GM18508 (cell line): ENCODE data around the gene NBEAL2.
"Not testable (repeated sequence)": the region's sequence is repeated elsewhere in the genome, so short reads cannot be mapped to it uniquely, and the experiment has no call there.

ENCODE experiments used
- ATAC-seq: cut with Tn5 transposase; IDR thresholded peaks from one replicate; pipeline ENCODE4 v1.9.1; 2021; ENCODE audit warnings: moderate number of reproducible peaks; ENCODE audit not compliant: insufficient read depth, unreplicated experiment

NBEAL2 gene

DNA sequence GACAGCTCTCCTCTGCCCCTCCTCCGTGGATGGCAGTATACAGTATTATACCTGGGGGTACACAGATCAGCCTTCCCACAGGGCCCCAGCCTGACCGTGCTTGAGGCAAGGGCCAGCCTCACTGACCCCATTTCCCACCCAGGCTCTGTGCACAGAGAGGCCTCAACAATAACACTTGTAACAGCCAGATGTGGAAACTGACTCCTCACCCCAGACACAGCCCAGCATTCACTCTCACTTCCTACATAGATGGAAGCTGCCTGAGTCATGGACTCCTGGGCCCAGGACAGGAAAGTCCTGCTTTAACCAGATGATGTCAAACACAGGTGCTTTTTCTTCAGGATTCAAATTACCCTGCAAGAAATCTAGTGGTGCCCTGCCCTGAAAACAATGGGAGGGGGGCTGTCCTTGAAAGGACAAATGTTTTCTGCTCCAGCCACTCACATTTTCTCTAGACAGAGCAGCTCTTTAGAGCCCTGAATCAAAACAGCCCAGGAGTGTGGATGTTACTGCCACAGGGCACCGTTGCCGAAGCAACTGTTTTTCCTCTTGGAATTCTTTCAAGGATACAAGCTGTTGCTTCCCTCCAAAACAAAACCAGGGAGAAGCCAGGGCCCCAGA, 19.3 kb upstream of the NBEAL2 start:
- no peak for ATAC-seq

DNA sequence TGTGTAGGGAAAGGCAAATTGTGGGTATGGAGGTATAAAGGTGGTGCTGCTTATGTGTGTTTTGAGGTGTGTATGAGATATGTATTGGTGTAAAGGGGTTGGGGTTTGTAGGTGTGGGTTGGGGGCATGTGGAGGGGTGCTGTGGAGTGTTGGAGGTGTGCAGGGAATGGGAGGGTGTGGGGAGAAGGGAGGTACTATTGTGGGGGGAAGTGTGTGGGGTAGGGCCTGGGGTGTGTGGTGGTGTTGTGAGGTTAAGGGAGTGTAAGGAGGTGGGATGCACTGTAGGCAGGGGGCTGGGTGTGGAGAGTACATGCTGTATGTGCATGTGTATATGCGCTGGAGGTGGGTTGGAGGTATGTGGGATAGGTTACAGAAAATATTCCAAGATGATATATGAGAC, 18.6 kb upstream of the NBEAL2 start:
- ATAC-seq = no peak

DNA sequence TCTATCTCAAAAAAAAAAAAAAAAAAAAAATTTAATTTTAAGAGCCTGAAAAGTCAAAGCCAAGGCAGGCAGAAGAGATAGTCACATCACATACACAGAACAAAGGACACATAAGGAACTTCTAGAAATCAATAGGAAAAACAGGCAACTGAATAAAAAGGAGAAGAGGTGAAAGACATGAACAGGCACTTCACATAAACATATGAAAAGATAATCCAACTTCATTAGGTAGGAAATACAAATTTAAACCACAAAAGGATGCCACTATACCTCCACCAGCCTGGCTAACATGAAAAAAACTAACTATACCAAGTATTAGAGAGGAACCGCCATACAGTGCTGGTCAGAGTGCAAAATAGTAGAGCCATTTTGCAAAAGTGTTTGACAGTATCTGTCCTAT, 17.0 kb upstream of the NBEAL2 start:
- no peak for ATAC-seq

DNA sequence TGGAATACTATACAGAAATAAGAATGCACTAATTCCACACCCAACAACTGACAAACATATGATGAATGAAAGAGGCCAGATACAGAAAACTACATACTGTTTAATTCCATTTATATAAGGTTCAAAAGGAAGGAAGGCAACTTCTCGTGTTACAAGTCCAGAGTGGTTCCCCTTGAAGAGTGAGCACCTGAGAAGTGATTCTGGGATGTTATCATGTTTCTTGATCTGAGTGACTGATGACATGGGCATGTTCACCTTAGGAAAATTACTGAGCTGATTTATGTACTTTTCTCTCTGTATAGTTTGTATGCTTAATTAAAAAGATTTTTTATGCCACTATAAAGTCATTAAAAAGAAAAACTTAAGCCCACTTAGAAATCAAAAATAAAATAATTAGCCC, 16.5 kb upstream of the NBEAL2 start:
- ATAC-seq = no peak

DNA sequence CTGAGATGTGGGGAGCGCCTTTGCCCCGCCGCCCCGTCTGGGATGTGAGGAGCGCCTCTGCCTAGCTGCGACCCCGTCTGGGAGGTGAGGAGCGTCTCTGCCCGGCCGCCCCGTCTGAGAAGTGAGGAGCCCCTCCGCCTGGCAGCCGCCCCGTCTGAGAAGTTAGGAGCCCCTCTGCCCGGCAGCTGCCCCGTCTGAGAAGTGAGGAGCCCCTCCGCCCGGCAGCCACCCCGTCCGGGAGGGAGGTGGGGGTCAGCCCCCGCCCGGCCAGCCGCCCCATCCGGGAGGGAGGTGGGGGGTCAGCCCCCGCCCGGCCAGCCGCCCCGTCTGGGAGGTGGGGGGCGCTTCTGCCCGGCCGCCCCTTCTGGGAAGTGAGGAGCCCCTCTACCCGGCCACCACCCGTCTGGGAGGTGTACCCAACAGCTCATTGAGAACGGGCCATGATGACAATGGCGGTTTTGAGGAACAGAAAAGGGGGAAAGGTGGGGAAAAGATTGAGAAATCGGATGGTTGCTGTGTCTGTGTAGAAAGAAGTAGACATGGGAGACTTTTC, 15.4 kb upstream of the NBEAL2 start:
- not testable (repeated sequence) for ATAC-seq

DNA sequence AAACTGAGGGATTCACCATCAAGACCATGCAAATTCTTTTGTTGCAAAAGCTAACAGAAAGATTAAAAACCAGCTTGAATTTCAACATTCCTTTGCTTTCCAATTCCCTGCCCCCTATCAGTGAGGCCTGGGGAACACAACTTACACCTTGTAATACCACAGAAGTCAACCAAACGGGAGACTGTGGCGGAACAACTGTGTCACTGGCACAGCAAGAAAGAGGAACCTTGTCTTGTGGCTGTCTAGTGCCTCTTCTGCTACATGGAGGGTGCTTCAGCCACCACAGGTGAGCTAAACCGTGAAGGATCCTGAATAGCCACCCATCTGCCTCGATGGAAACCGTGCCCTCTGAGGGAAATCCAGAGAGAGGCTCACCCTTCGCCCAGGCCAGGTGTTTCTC, 14.3 kb upstream of the NBEAL2 start:
- ATAC-seq = no peak

DNA sequence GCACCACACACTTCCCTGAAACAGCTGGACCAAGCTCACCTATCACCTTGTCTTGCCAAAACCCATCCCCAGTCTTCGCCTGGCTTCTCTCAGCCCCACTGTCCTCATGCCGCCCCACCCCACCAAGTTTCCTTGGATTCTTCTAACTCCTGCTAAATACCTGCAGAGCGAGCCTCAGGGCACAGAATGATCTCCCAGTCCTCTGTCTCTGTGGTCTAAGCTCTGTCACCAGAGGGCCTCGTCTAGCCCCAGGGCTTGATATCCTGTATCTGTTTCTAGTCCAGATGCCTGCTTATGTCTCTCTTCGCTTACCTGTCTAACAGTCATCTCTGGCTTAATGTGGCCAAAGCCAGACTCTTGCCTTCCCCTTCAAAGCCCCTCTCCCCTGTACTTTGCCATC, 12.7 kb upstream of the NBEAL2 start:
- no peak for ATAC-seq

DNA sequence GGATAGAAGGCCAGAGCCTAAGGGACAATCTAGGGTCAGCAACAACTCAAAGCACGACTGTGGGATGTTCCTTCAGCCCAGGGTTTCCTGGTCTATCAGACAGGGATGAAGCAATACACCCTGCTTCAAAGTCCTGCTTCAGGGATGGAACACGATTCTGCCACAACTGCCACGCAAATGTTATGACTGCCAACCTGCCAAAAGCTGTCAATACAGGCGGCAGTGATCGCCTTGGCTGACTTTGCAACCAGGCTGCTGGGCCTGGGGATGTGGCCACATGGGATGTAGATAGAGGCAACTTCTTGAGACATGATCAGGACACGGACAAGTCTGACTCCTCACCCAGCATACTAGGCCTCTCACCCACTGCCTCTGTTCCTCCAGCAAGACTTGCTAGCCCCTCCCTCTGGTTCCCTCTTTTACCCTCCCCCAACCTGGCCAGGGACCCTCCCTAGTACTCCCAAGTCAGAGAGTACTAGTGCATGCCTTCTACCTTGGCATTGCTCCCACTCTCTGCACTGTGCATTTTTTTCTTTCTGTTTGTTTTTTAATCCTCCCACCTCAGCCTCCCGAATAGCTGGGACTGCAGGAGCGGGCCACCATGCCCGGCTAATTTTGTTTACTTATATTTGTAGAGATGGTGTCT, 10.6 kb upstream of the NBEAL2 start:
- no peak for ATAC-seq

DNA sequence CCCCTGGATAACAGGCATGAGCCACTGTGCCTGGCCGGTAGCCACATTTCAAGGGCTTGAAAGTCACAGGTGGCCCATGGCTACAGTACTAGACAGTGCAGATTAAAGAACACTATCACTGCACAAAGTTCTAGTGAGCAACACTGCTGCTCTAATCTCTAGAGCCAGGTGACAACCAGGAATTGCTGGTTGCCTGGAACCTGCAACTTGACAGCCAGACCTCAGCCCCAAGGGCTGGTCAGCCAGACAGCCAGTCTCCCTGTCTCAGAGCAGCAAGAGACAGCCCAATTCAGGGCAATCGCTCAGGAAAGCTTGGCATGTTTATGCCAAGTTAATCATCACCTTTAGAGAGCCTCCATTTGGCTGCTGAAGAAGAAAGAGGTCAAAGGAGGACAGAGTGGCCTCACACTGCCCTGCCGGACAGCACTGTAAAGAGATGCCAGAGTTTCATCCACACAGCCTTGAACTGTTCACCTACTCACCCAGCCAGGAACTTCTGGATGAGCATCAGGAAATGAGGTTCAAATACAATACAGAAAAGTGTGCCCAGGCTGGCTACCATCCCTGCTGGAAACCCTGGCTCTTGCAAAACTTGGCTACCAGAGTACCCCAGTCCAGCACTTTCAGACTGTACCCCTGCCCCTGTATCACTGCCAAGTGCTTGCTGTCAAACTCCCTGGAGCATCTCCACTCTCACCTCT, 8.9 kb upstream of the NBEAL2 start:
- ATAC-seq = no peak

DNA sequence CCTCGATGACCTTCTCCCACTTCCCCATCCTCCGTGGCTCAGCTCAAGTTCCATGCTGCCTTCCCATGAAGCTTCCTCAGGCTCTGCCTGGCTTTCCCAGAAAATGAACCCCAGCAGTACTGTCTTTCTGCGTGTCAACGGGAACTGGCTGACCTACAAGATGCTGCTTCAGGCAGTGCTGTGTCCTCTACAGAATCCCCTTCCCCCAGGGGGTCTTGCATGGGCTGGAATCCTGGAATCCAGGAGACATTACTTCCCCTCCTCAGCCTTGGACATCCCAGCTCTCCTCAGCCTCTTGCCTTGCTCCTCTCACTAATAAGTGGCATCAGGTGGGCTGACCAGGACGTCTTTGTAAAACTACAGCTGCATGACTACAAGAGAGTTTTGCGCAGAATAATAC, 8.3 kb upstream of the NBEAL2 start:
- no peak for ATAC-seq

DNA sequence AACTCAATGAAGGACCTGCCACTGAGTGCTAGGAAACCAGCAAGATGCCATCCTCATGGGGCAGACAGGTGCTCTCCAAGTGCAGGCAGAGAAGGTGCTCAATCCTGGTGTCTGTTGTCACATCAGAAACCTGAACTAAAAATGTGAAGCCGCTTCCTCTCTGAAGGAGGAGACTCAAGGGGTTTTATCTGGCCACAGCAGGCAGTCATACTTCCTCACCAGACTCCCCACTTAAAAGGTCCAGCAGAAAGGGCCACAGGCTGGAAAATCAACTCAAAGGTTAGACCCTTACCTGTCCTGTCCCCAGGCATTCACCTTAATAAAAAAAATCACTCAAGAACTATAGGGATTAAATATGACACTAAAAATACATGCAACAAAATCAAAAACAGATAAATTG, 7.7 kb upstream of the NBEAL2 start:
- ATAC-seq = no peak

DNA sequence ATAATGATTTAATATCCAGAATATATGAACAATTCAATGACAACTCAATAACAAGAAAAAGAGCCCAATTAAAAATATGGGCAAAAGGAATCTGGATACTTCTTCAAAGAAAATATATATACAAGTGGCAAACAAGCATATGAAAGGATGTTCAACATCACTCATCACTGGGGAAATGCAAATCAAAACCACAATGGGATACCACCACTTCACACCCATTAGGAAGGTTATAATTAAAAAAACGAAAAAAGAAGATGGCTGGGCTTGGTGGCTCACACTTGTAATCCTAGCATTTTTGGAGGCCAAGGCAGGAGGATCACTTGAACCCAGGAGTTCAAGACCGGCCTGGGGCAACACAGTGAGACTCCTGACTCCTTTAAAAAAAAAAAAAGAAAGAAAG, 7.1 kb upstream of the NBEAL2 start:
- no peak for ATAC-seq

DNA sequence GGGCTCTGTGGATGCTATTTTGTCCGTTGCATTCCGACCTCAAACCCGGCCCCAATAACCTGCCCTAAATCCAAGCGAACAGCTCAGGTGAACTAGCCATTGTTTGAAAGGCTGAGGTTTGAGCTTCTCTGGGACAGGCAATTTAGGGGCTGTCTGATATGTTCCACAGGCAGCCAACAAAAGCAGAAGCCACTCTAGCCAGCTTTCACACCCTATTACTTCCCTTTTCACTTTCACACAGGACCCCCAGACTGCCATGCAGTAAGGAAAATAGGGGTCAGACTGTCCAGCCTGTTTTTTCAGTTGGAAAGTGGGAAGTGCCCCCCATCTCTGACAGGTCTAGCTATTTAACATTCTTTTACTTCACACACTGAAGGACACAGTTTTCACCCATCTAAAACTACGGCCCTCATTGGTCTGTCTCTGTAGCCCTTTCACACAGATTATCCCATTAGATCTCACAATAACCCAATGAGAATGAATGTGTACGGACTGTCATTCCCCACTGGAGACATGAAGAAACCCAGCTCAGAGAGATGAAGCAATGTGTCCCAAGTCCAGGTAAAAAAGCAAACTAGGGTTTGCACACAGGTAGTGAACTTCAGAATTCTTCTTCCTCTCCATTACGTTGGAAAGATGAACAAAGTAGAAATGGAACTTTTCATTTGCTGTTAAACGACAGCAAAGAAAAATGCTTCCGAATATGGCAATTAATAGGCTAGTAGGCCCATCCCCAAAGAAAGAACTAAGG, 4.9 kb upstream of the NBEAL2 start:
- ATAC-seq = no peak

DNA sequence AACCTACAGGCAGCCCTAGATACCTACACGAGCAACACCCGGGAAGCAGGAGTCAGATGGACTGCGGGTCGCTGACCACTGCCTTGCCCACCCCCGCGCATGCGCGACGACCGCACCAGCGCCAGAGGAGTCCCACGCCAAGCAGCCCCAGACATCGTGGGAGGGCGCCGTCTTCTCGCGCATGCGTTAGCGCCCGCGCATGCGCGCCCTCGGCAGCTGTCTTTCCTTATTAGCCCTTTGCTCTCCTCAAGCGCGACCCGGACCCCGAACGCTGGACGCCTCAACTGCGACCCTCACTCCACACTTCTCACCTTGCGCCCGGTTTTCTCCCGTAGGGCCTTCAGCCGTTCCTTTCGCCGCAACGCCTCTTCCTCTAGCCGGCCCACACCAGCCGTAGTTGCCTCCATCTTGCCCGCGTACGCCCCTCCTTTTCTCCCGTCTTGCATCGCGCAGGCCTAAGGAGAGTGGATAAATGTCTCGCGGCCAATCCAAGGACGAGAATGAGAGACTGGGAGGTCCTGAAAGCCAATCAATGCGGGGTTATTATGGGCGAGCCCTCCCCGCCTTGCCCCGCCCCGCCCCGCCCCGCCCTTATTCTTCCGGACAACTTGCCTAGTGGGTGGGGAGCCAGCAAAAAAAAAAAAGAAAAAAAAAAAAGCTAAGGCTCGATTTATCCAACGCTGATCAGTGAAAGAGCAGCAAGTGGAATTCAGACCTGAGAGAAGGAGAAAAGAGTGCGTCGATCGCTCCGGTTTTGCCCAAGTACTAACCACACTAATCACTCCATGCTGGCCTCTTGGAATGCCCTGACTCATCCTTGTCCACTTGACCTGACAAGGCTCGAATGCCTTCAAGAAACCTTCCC, 2.9 kb upstream of the NBEAL2 start, which contains the start of gene CCDC12:
Gene CCDC12 (minus strand): TSS at position 420 of the 865 bp plus-strand sequence. CDS start 13 bp downstream, at position 407.
- peak; percentile 47 for ATAC-seq

DNA sequence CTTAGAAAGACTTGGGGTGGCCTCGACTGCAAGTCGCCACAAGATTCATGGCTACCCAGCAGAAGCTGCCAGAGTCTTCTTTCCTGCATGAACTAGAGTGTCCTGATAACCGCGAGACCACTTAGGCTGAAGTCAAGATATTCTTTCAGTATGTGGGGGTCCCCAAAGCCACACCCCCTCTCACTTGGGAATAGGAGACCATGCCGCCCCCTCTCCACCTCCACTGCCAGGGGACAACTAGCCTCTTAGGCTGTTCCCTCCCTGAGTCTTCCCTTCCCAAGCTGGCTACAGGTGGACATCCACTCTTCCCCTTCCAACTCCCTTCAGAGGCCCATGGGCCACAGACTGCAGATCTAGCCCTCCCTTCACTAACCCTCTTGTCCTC, 1.7 kb upstream of the NBEAL2 start:
- ATAC-seq = no peak

DNA sequence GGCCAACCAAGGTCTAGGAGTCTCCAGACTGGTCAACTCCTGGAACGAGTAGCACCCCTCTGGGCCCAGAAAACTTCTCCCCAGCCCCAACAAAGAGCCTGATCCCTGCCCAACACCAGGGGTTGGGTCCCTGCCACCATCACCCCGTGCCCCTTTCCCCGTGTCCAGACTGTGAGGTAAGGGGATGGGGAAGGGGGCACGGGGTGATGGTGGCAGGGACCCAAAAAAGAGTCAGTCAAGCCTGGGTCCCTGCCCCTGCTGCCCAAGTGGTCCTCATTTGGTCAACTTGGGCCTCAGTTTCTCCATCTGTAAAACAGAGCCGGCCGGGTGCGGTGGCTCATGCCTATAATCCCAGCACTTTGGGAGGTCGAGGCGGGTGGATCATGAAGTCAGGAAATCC, 1.1 kb upstream of the NBEAL2 start:
- no peak for ATAC-seq

DNA sequence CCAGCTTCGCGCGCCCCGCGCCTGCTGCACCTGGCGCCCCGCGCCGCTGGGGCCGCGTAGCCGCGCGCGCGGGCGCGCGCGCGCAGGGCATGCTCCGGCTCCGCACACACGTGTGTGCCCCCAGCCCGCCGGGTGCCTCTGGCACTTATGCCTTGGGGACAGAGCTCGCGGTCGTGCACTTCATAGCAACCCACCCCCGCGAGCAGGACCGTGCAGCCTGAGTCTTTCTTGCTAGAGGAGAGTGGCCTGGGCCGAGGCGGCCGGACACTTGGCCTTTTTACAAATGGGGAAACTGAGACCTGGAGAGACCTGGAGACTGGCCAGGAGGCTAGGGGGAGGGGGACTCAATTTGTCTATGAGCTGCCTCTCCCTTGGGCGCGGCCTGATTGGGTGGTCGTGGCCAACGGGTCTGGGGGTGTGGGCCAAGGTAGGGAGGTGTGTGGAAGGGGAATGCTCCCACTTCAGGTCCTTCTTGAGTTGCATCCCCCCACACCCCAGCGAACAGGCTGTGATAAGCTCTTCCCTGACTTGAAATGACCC, 562 bp downstream of the NBEAL2 start:
- ATAC-seq = no peak

DNA sequence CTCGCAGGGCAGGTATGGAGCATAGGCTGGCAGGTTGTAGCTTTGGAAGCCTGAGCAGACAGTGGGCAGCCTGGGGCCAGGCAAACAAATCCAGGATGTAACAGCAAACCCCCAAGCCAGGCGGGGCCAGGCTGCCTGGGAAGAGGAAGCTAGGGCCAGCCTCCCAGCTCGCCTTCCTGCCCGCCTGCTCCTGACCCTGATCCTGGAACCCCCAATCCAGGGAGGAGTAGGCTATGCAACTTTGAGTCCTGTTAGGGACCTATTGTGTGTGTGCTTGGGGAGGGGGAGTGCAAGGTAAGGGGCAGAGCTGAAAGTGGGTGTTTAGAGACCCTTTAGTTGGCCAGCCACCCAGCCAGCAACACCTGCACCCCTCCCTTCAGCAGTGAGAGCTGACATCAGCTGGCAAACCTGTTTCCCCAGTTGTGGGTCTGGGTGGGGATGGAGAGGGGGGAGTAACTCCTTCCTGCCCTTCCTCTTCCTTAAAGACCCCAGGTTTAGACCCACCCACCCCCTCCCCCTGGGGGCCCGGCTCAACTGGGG, 2.5 kb downstream of the NBEAL2 start:
- no peak for ATAC-seq

DNA sequence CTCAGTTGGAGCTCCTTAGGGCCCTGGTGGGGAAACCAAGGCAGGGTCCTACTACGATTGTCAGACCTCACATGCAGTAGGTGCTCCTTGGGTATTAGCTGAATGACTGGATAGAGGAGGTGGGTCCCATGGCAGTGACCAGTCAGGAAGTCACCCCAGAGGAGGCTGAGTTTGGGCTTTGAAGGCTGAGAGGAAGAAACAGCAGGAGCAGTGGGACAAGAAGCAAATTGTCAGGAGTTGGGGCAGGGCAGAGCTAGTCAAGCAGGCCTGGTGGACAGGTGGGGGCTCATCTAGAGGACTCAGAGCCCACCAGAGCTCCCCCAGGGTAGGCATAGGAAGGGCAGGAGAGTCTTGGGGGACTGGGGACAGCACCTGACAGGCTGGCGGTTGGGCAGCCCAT, 3.1 kb downstream of the NBEAL2 start:
- ATAC-seq = no peak
